PC-9 (cell line): ENCODE data around the gene SPARC.

Source experiments
- CTCF ChIP-seq: fragments of 200-600 bp; sonication (generic); conservative IDR thresholded peaks from 2 replicates; pipeline ENCODE4 v1.6.1; 2017; ENCODE audit warnings: mixed run types, antibody characterized with exemption, mild to moderate bottlenecking, moderate library complexity
- EZH2 ChIP-seq: fragments of 200-600 bp; sonication (generic); IDR thresholded peaks from 2 replicates; pipeline ENCODE4 v1.8.0; 2017; ENCODE audit warnings: antibody characterized with exemption, low read depth

GRCh38 chr5:151643388-151643787, 43.3 kb downstream of the SPARC start:
- TF ChIP-seq CTCF (no peak), EZH2 (no peak)
